Rectal smooth muscle tissue (tissue), 1 donor: ENCODE measurements around the gene UBAP2.

Experiments
- H3K27ac ChIP-seq: one replicate; pipeline ENCODE4 v1.7.0; 2013; ENCODE audit warnings: low read depth, low read length, inconsistent platforms
- H3K27me3 ChIP-seq: one replicate; pipeline ENCODE4 v1.7.0; 2013; ENCODE audit warnings: low read length; ENCODE audit not compliant: control insufficient read depth, insufficient read depth
- H3K36me3 ChIP-seq: one replicate; pipeline ENCODE4 v1.7.0; 2013; ENCODE audit warnings: low read length; ENCODE audit not compliant: control insufficient read depth, insufficient read depth
- H3K4me1 ChIP-seq: one replicate; pipeline ENCODE4 v1.7.0; 2013; ENCODE audit warnings: low read length; ENCODE audit not compliant: control insufficient read depth, insufficient read depth
- H3K4me3 ChIP-seq: one replicate; pipeline ENCODE4 v1.7.0; 2013; ENCODE audit warnings: low read length
- H3K9ac ChIP-seq: one replicate; pipeline ENCODE4 v1.7.0; 2013; ENCODE audit warnings: low read length

The UBAP2 gene

DNA sequence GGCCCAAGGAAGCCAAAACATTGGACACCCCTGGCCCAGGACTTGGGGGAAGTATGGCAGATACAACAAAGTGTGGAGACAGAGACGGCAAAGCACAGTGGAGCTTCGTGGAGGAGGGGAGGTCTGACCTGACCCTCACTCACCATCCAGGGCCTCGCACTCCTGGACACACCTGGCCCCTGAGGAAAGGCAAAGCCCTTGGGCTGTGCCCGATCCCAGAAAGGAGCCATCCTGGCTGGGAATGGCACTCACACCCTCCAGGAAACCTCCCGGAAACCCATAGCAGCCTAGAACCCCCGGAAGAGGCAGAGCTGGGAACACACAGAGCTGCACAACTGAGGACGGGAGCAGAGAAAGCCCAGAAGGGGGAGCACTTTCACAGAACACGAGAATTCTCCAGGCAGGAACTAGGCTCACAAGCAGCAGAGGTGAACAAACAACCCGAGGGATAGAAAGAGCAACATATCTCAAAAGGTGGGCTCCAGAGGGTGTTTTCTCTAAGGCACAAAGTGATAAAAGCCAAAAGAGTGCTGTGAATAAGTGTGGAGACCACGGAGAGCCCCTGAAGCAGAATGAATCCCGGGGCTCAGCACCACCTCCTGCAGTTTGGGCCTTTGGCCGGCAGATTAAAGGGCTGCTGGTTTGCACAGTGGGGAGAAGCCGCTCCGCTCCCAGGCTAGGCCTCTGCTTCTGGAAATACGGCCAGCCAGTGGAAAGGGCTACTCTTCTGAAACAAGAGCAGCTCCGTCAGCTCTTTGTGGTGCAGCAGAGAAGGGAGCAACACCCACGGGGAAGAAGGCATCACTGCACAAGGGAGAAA is 123.5 kb downstream of the UBAP2 start:
- H3K27ac ChIP-seq, result no peak overlapping the region
- H3K4me1 ChIP-seq, result no peaks in the 10 kb centered on the region
- H3K36me3 ChIP-seq, result peaks cover 50% of the 10 kb centered on the region
- H3K4me3 ChIP-seq, result no peak overlapping the region
- no peaks in the 10 kb centered on the region for H3K27me3 ChIP-seq
- no peak overlapping the region for H3K9ac ChIP-seq

DNA sequence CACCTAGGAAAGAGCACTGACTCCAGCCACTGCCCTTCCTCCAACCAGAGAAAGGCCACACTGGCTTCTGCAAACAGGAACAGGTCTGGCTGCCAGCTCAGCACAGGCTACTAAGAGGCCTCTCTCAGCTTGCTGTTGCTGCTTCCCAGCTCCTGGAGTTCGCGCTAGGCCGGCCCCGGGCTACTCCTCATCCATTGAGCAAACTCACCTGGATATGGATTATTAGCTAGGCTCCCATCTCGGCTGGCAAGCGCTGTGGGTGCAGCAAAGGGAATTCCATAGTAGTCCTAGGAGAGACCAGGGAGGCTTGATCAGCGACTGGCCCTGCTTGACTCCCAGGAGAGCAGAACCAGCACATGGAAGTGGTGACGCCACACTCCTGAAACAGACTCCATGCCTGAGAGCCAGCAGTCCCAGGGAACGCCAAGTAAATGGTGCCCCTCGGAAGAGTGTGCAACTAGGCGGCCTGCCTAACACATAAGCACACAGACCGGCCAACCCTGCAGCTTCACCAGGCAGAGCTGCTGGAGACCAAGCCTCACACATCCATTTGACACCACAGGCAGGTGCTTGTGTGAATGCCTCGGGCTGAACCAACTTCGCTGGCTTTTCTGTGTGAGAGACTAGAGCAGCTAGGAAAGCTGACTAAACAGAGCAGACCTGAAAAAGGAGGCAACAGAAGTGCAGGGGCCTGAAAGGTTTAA is 124.5 kb downstream of the UBAP2 start:
- Histone ChIP-seq H3K36me3 (peaks cover 53% of the 10 kb centered on the region), H3K27me3 (no peaks in the 10 kb centered on the region), H3K27ac (no peak overlapping the region), H3K9ac (no peak overlapping the region), H3K4me3 (no peak overlapping the region), H3K4me1 (no peaks in the 10 kb centered on the region)

DNA sequence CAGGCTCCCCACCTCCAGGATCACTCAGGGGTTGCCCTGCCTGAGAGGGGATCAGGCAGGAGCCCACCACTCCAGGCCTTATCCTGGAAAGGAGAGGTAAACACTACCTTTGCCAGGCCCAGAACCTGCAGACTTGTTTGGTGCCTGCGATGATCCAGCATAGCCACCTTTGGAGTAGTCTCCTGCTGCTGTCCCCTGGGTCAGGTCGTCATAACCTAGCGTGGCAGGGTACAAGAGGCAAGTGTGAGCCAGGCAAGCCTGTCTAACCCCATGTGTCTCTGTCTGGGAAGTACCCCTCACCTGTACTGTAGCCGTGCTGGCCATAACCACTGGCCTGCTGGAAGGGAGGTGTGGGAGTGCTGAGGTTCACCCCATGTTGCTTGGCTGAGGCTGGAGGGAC is 125.6 kb downstream of the UBAP2 start:
- H3K4me1 ChIP-seq, result no peaks in the 10 kb centered on the region
- no peak overlapping the region for H3K9ac ChIP-seq
- H3K27me3 ChIP-seq, result no peaks in the 10 kb centered on the region
- peaks cover 55% of the 10 kb centered on the region for H3K36me3 ChIP-seq
- no peak overlapping the region for H3K4me3 ChIP-seq
- no peak overlapping the region for H3K27ac ChIP-seq

DNA sequence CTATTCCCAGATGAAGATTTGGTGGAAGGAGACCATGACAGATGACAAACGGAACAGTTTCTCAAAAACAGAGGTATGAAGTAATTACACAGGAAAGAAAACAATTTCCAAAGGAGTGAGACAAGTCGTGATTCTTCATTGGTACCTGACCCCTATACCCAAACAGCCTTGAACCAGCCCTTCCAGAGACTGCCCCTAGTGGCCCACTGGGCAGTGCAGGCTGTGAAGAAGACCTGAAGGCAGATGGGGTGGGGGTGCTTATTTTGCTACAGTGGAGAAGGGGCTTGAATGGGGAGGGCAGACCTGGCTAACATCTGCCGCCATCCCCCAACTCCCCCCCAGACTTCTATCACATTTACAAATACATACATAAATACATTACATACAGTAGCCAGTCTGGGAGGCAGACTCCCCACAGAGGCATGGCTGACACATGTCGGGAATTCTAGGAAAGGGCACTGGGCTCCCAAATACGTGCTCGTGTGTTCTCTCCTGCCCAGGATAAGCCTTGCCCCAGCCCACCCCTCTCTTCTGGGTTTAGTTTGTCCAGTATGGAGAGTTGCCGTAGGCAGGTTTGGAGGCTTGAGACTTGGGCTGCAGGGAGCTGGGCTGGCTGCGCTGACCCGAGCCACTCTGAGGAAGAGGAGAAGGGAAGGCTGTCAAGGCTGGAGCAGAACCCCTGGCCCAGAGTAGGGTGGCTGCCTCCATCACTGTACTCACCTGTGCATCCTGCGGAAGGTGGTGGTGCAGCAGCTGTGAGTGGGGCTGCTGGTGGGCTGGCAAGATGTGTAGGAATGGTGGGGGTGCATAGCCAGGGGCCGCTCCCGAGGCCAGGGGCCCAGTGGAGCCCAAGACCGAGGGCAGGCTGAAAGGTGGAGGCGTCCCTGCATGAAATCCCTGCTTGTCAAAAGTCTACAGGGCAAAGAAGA is 126.5 kb downstream of the UBAP2 start:
- H3K4me3 ChIP-seq, result no peak overlapping the region
- H3K27ac ChIP-seq, result no peak overlapping the region
- H3K9ac ChIP-seq, result no peak overlapping the region
- H3K4me1 ChIP-seq, result no peaks in the 10 kb centered on the region
- H3K36me3 ChIP-seq, result peaks cover 55% of the 10 kb centered on the region
- no peaks in the 10 kb centered on the region for H3K27me3 ChIP-seq

DNA sequence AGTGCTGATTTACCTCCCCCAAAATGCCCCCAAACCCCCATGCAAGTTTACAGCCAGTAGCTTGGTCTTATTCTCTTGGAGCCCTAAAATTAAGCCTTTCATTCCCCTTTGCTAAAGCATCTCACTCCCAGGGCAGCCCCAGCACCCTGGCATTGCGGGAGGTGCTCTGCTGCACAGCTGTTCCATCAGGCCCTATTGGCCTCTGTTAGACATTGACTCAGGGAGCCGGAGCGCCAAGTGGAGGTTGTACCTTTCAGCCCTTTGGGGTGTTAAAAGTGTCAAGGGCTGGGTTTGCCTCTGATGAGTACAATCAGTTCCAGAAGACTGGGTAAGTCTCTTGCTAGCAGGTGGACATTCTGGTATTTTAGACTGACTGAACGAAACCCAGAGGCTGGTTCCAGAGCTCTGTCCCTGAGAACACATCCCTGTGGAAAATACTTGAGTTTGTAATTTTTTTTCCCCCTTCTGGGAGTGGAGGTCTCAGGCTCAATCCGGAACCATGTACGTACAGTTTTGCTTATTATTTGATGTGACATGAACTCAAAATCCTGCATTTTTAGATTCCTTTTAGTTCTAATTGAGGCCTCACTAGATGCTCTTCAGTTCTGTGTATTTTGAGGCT is 129.3 kb downstream of the UBAP2 start:
- Histone ChIP-seq H3K36me3 (peaks cover 47% of the 10 kb centered on the region), H3K27ac (no peak overlapping the region), H3K4me1 (no peaks in the 10 kb centered on the region)

DNA sequence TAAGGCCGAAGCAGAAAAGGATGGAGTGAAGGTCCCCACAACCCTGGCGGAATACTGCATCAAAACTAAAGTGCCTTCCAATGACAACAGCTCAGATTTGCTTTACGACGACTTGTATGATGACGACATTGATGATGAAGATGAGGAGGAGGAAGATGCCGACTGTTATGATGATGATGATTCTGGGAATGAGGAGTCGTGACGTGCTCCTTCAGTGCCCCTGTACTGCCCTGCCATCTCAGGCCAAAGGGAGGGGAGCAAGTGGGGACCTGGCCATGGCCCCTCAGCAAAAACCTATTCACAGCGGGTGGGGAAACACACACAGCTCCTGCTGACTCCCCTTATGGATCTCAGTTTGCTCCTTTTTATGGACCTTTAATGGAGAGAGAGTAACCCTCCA is 131.7 kb downstream of the UBAP2 start:
- no peak overlapping the region for H3K4me3 ChIP-seq
- H3K9ac ChIP-seq, result no peak overlapping the region
- peaks cover 28% of the 10 kb centered on the region for H3K36me3 ChIP-seq
- H3K27ac ChIP-seq, result no peak overlapping the region
- no peaks in the 10 kb centered on the region for H3K4me1 ChIP-seq
- H3K27me3 ChIP-seq, result no peaks in the 10 kb centered on the region

More for the DNA sequence above, 129.3 kb downstream of the UBAP2 start:
- Histone ChIP-seq H3K9ac (no peak overlapping the region), H3K27me3 (no peaks in the 10 kb centered on the region), H3K4me3 (no peak overlapping the region)

GRCh38 chr9:33914887-33915628 is 133.6 kb downstream of the UBAP2 start:
- H3K9ac ChIP-seq, result no peak overlapping the region
- H3K27me3 ChIP-seq, result no peaks in the 10 kb centered on the region
- no peak overlapping the region for H3K27ac ChIP-seq
- no peaks in the 10 kb centered on the region for H3K4me1 ChIP-seq
- no peak overlapping the region for H3K4me3 ChIP-seq
- peaks cover 18% of the 10 kb centered on the region for H3K36me3 ChIP-seq

- no peak overlapping the region for H3K4me3 ChIP-seq
- H3K4me1 ChIP-seq, result no peaks in the 10 kb centered on the region
- H3K27ac ChIP-seq, result no peak overlapping the region
- H3K36me3 ChIP-seq, result peaks cover 14% of the 10 kb centered on the region
- H3K27me3 ChIP-seq, result no peaks in the 10 kb centered on the region
- H3K9ac ChIP-seq, result no peak overlapping the region
Measured at GRCh38 chr9:33913541-33913940, 135.1 kb downstream of the UBAP2 start.

DNA sequence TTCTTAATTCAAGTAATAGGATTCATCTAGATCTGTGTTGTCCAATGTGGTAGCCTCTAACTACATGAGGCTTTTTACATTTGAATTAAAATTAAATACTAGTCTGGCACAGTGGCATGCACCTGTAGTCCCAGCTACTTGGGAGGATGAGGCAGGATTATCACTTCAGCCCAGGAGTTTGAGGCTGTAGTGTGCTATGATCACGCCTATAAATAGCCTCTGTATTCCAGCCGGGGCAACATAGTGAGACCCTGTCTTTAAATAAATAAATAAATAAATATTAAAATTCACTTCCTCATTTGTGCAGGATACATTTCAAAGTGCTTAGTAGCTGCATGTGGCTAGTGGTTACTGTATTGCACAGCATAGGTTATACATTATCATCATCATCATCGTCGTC is 139.9 kb downstream of the UBAP2 start:
- no peak overlapping the region for H3K9ac ChIP-seq
- no peaks in the 10 kb centered on the region for H3K4me1 ChIP-seq
- H3K27ac ChIP-seq, result no peak overlapping the region
- H3K4me3 ChIP-seq, result no peak overlapping the region
- H3K36me3 ChIP-seq, result peaks cover 4% of the 10 kb centered on the region
- no peaks in the 10 kb centered on the region for H3K27me3 ChIP-seq

- no peak overlapping the region for H3K9ac ChIP-seq
- H3K4me3 ChIP-seq, result no peak overlapping the region
- H3K4me1 ChIP-seq, result no peaks in the 10 kb centered on the region
- H3K27ac ChIP-seq, result no peak overlapping the region
- H3K36me3 ChIP-seq, result peaks cover 10% of the 10 kb centered on the region
- no peaks in the 10 kb centered on the region for H3K27me3 ChIP-seq
Measured at GRCh38 chr9:33908114-33908513, 140.6 kb downstream of the UBAP2 start.

DNA sequence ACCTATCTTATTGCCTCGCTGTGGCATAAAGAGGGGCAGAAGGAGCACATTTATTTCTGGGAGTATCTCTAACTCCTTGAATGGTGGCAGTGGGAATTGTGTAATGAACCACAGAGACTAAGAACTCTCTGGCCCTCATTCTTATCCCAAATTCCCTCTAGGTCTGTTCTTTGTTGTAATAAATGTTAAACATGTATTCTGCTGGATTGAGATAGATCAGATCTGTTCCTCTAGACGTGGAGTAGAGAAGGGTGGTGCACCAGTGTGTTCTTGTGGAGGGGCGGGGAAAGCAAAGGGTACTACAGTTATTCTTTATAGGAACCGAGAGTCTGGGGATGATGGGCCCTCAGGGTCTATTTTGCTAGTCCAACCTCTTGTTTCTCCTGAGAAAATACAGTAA is 141.3 kb downstream of the UBAP2 start:
- H3K4me3 ChIP-seq, result no peak overlapping the region
- H3K9ac ChIP-seq, result no peak overlapping the region
- peaks cover 10% of the 10 kb centered on the region for H3K36me3 ChIP-seq
- no peak overlapping the region for H3K27ac ChIP-seq
- no peaks in the 10 kb centered on the region for H3K27me3 ChIP-seq
- H3K4me1 ChIP-seq, result no peaks in the 10 kb centered on the region
